HG02610 (cell line): ENCODE data around the gene LHFPL6.

ENCODE experiments used
- ATAC-seq: cut with Tn5 transposase; IDR thresholded peaks from one replicate; pipeline ENCODE4 v1.9.1; 2021; ENCODE audit warnings: mild to moderate bottlenecking, moderate library complexity; ENCODE audit not compliant: unreplicated experiment

Gene LHFPL6

GRCh38 chr13:39596176-39596575 is 6.8 kb downstream of the LHFPL6 start:
- no peak for ATAC-seq

GRCh38 chr13:39590466-39591036 is 12.4 kb downstream of the LHFPL6 start:
- ATAC-seq, result no peak

GRCh38 chr13:39588384-39588783 is 14.6 kb downstream of the LHFPL6 start:
- ATAC-seq, result no peak

GRCh38 chr13:39587939-39588338 is 15.1 kb downstream of the LHFPL6 start:
- ATAC-seq, result no peak

- ATAC-seq, result no peak
These were observed 15.9 kb downstream of the LHFPL6 start for GRCh38 chr13:39586958-39587605.

GRCh38 chr13:39586151-39586550 is 16.8 kb downstream of the LHFPL6 start:
- ATAC-seq, result no peak

GRCh38 chr13:39585219-39585618 is 17.8 kb downstream of the LHFPL6 start:
- no peak for ATAC-seq

GRCh38 chr13:39580881-39581575 is 22.0 kb downstream of the LHFPL6 start:
- ATAC-seq, result no peak

- no peak for ATAC-seq
These were observed 24.1 kb downstream of the LHFPL6 start for GRCh38 chr13:39578821-39579291.

- no peak for ATAC-seq
These were observed 25.0 kb downstream of the LHFPL6 start for GRCh38 chr13:39577838-39578491.

- ATAC-seq, result no peak
These were observed 25.8 kb downstream of the LHFPL6 start for GRCh38 chr13:39577203-39577602.

- no peak for ATAC-seq
These were observed 27.3 kb downstream of the LHFPL6 start for GRCh38 chr13:39575641-39576238.

- no peak for ATAC-seq
These were observed 31.4 kb downstream of the LHFPL6 start for GRCh38 chr13:39571502-39572092.

GRCh38 chr13:39567569-39567968 is 35.4 kb downstream of the LHFPL6 start:
- ATAC-seq, result no peak

GRCh38 chr13:39566216-39566869 is 36.6 kb downstream of the LHFPL6 start:
- no peak for ATAC-seq

GRCh38 chr13:39565036-39565949 is 37.7 kb downstream of the LHFPL6 start:
- no peak for ATAC-seq

- no peak for ATAC-seq
These were observed 39.6 kb downstream of the LHFPL6 start for GRCh38 chr13:39563470-39563735.

GRCh38 chr13:39561971-39562370 is 41.0 kb downstream of the LHFPL6 start:
- no peak for ATAC-seq

- no peak for ATAC-seq
These were observed 43.1 kb downstream of the LHFPL6 start for GRCh38 chr13:39559847-39560246.
